ENCODE measurements around the gene C6orf89. TPM values are rescaled to one million over a fixed set of nuclear protein-coding genes. Genes with fewer than 3 reads are reported as not detected.

Gene C6orf89
- total and polyA plus RNA-seq, 2 of the 13 experiments (the other 11 are each of a cell fraction or from before 2014, with no cell fraction given) = 22.1 to 32.2 TPM

GRCh38 chr6:36848658-36849441 is 36.9 kb upstream of the C6orf89 start (continued):
- TF ChIP-seq MIER3 (CRISPR knock-in tag; IDR thresholded peaks at IDR 0.05; ENCODE audit: borderline replicate concordance) = 0 out of 2 replicates have a peak, but pooled peaks have one; percentile 35
- TF ChIP-seq ZNF3 (CRISPR knock-in tag; IDR thresholded peaks at IDR 0.05) = no peak
- TF ChIP-seq, protein P1, sequence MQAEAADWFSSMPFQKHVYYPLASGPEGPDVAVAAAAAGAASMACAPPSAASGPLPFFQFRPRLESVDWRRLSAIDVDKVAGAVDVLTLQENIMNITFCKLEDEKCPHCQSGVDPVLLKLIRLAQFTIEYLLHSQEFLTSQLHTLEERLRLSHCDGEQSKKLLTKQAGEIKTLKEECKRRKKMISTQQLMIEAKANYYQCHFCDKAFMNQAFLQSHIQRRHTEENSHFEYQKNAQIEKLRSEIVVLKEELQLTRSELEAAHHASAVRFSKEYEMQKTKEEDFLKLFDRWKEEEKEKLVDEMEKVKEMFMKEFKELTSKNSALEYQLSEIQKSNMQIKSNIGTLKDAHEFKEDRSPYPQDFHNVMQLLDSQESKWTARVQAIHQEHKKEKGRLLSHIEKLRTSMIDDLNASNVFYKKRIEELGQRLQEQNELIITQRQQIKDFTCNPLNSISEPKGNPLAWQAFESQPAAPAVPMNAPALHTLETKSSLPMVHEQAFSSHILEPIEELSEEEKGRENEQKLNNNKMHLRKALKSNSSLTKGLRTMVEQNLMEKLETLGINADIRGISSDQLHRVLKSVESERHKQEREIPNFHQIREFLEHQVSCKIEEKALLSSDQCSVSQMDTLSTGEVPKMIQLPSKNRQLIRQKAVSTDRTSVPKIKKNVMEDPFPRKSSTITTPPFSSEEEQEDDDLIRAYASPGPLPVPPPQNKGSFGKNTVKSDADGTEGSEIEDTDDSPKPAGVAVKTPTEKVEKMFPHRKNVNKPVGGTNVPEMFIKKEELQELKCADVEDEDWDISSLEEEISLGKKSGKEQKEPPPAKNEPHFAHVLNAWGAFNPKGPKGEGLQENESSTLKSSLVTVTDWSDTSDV (CRISPR knock-in tag; IDR thresholded peaks at IDR 0.05) = no peak
- TF ChIP-seq ZNF441 (CRISPR knock-in tag; IDR thresholded peaks at IDR 0.05; ENCODE audit: borderline replicate concordance) = 0 out of 2 replicates have a peak, but pooled peaks have one; percentile 35
- 0 out of 2 replicates have a peak, but pooled peaks have one; percentile 21 for TF ChIP-seq MEIS2 (CRISPR knock-in tag; IDR thresholded peaks at IDR 0.05)
- TF ChIP-seq, protein P2, sequence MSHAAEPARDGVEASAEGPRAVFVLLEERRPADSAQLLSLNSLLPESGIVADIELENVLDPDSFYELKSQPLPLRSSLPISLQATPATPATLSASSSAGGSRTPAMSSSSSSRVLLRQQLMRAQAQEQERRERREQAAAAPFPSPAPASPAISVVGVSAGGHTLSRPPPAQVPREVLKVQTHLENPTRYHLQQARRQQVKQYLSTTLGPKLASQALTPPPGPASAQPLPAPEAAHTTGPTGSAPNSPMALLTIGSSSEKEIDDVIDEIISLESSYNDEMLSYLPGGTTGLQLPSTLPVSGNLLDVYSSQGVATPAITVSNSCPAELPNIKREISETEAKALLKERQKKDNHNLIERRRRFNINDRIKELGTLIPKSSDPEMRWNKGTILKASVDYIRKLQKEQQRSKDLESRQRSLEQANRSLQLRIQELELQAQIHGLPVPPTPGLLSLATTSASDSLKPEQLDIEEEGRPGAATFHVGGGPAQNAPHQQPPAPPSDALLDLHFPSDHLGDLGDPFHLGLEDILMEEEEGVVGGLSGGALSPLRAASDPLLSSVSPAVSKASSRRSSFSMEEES (CRISPR knock-in tag; IDR thresholded peaks at IDR 0.05) = 0 out of 2 replicates have a peak, but pooled peaks have one; percentile 20
- TF ChIP-seq BRD4 (CRISPR knock-in tag; IDR thresholded peaks at IDR 0.05) = no peak
- TF ChIP-seq HNF1B (CRISPR knock-in tag; IDR thresholded peaks at IDR 0.05) = 0 out of 2 replicates have a peak, but pooled peaks have one; percentile 45
- TF ChIP-seq, protein P3, sequence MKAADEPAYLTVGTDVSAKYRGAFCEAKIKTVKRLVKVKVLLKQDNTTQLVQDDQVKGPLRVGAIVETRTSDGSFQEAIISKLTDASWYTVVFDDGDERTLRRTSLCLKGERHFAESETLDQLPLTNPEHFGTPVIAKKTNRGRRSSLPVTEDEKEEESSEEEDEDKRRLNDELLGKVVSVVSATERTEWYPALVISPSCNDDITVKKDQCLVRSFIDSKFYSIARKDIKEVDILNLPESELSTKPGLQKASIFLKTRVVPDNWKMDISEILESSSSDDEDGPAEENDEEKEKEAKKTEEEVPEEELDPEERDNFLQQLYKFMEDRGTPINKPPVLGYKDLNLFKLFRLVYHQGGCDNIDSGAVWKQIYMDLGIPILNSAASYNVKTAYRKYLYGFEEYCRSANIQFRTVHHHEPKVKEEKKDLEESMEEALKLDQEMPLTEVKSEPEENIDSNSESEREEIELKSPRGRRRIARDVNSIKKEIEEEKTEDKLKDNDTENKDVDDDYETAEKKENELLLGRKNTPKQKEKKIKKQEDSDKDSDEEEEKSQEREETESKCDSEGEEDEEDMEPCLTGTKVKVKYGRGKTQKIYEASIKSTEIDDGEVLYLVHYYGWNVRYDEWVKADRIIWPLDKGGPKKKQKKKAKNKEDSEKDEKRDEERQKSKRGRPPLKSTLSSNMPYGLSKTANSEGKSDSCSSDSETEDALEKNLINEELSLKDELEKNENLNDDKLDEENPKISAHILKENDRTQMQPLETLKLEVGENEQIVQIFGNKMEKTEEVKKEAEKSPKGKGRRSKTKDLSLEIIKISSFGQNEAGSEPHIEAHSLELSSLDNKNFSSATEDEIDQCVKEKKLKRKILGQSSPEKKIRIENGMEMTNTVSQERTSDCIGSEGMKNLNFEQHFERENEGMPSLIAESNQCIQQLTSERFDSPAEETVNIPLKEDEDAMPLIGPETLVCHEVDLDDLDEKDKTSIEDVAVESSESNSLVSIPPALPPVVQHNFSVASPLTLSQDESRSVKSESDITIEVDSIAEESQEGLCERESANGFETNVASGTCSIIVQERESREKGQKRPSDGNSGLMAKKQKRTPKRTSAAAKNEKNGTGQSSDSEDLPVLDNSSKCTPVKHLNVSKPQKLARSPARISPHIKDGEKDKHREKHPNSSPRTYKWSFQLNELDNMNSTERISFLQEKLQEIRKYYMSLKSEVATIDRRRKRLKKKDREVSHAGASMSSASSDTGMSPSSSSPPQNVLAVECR (CRISPR knock-in tag; IDR thresholded peaks at IDR 0.05; ENCODE audit: borderline replicate concordance) = peak; percentile 27; the same call in 1 of the 2 replicates
- no peak for TF ChIP-seq THYN1 (CRISPR knock-in tag; IDR thresholded peaks at IDR 0.05; ENCODE audit: borderline replicate concordance, low read depth)
- TF ChIP-seq, protein P4, sequence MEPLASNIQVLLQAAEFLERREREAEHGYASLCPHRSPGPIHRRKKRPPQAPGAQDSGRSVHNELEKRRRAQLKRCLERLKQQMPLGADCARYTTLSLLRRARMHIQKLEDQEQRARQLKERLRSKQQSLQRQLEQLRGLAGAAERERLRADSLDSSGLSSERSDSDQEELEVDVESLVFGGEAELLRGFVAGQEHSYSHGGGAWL (CRISPR knock-in tag; IDR thresholded peaks at IDR 0.05) = peak; percentile 39; the same call in 1 of the 2 replicates
- TF ChIP-seq RNF219 (CRISPR knock-in tag; IDR thresholded peaks at IDR 0.05) = no peak
- no peak for TF ChIP-seq ZNF367 (CRISPR knock-in tag; IDR thresholded peaks at IDR 0.05; ENCODE audit: borderline replicate concordance)
- peak; percentile 10; the same call in 1 of the 2 replicates for TF ChIP-seq NFKB2 (CRISPR knock-in tag; IDR thresholded peaks at IDR 0.05; ENCODE audit: borderline replicate concordance)

All from HepG2 (cell line).